ENCODE measurements around the gene PNPLA6.

DNA sequence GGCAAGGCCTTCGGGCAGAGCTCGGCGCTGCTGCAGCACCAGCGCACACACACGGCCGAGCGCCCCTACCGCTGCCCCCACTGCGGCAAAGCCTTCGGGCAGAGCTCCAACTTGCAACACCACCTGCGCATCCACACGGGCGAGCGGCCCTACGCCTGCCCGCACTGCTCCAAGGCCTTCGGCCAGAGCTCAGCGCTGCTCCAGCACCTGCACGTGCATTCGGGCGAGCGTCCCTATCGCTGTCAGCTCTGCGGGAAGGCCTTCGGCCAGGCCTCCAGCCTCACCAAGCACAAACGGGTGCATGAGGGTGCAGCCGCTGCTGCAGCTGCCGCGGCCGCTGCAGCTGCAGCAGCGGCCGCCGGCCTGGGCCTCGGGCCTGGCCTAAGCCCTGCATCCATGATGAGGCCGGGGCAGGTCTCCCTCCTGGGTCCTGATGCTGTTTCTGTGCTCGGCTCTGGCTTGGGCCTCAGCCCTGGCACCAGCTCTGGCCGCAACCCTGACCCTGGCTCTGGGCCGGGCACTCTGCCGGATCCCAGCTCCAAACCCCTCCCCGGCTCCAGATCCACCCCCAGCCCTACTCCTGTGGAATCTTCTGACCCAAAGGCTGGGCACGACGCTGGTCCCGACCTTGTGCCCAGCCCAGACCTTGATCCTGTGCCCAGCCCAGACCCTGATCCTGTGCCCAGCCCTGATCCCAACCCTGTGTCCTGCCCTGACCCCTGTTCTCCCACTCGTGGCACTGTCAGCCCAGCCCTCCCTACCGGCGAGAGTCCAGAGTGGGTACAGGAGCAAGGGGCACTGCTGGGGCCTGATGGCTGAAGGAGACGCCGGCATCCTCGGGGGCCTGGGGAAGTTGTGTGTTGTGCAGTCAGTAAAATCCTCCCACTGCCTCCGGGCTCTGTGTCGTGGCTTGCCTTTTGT lies 15.1 kb upstream of the PNPLA6 start:
- TF ChIP-seq, protein P1, sequence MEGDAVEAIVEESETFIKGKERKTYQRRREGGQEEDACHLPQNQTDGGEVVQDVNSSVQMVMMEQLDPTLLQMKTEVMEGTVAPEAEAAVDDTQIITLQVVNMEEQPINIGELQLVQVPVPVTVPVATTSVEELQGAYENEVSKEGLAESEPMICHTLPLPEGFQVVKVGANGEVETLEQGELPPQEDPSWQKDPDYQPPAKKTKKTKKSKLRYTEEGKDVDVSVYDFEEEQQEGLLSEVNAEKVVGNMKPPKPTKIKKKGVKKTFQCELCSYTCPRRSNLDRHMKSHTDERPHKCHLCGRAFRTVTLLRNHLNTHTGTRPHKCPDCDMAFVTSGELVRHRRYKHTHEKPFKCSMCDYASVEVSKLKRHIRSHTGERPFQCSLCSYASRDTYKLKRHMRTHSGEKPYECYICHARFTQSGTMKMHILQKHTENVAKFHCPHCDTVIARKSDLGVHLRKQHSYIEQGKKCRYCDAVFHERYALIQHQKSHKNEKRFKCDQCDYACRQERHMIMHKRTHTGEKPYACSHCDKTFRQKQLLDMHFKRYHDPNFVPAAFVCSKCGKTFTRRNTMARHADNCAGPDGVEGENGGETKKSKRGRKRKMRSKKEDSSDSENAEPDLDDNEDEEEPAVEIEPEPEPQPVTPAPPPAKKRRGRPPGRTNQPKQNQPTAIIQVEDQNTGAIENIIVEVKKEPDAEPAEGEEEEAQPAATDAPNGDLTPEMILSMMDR (conservative IDR thresholded peaks at IDR 0.05; ENCODE audit: low read depth, low read length): no peak
- TF ChIP-seq EZH2phosphoT487 (IDR thresholded peaks at IDR 0.05; ENCODE audit: borderline replicate concordance, low read length): no peak
